ENCODE data around the gene GNL2. TPM values are rescaled to one million over a fixed set of nuclear protein-coding genes. Genes with fewer than 3 reads are reported as not detected.
"Not testable (repeated sequence)": the region's sequence is repeated elsewhere in the genome, so short reads cannot be mapped to it uniquely, and the experiment has no call there.

The GNL2 gene
- polyA plus RNA-seq, 1 experiment = 43.6 TPM

DNA sequence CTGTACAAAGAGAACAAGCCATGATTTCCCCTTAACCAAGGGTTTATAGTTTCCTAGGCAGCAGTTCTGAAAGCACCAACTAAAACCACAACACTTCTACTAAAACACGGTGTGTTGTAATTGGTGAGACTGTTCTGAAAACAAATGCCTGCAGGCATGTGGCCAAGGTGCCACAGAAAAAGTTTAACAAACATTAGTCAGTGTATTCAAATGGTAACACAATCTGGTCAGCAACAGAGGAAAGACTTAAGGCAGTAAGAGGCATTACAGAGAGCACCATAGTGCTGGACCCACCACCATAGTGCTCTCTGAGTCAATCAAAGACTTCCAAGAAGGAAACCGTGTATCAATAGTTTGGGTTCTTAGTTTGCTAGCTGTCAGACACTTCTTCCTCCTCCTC is 58.4 kb downstream of the GNL2 start:
- TF ChIP-seq, protein P1, sequence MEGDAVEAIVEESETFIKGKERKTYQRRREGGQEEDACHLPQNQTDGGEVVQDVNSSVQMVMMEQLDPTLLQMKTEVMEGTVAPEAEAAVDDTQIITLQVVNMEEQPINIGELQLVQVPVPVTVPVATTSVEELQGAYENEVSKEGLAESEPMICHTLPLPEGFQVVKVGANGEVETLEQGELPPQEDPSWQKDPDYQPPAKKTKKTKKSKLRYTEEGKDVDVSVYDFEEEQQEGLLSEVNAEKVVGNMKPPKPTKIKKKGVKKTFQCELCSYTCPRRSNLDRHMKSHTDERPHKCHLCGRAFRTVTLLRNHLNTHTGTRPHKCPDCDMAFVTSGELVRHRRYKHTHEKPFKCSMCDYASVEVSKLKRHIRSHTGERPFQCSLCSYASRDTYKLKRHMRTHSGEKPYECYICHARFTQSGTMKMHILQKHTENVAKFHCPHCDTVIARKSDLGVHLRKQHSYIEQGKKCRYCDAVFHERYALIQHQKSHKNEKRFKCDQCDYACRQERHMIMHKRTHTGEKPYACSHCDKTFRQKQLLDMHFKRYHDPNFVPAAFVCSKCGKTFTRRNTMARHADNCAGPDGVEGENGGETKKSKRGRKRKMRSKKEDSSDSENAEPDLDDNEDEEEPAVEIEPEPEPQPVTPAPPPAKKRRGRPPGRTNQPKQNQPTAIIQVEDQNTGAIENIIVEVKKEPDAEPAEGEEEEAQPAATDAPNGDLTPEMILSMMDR (IDR thresholded peaks at IDR 0.05; ENCODE audit: insufficient read depth, low read depth, low read length) = no peak
- Histone ChIP-seq H3K36me3 (ENCODE audit: control insufficient read depth, insufficient read depth, low read length) (peaks cover 13% of the 10 kb centered on the region), H3K4me3 (ENCODE audit: low read depth, low read length) (no peak overlapping the region), H3K27me3 (ENCODE audit: control insufficient read depth, insufficient read depth, low read length) (no peaks in the 10 kb centered on the region)
- POLR2A ChIA-PET = no interaction called here
- no peak for DNase-seq (ENCODE audit: low read depth)
- CTCF ChIA-PET = interaction anchor here (0.8 kb wide), 1 partner anchor 10 kb away, joined by 3 read pairs; no protein-coding TSS in a partner anchor

DNA sequence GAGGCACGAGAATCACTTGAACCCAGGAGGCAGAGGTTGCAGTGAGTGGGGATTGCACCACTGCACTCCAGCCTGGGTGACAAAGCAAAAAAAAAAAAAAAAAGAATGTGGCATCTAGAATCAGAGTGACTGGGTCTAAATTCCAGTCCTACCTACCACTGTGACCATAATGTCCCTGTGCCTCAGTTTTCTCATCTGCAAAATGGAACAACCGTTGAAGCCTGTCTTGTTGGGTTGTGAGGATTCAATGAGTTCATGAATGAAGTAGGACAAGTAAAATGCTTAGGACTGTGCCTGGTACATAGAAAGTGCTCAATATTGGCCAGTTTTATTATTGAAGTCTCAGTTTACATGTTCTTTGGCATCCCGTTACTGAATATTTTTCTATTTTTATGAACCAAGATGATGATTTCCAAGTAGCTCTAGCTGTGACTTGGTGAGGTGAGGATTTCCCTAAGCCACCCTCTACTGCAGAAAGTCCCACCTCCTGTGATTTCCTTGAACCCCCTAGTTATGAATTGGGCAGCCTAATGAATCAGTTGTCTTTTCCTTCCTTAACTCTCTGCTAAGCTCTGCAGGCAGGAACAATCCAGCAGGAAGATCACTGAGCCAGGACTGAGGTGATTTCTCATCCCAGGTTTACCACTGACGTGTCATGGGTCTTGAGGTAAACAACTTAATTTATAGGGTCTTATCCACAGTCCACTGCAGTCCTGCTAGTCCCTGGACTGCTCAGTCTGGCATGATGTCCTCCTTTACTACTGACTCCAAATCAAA is 62.2 kb downstream of the GNL2 start:
- CTCF ChIA-PET = interaction anchor here (1.4 to 3.8 kb wide), 2 partner anchors 19 to 326 kb away, joined by 3 to 21 read pairs; partner anchors contain the start of gene MEAF6
- POLR2A ChIA-PET = no interaction called here
- Histone ChIP-seq H3K4me3 (ENCODE audit: low read depth, low read length) (no peak overlapping the region), H3K36me3 (ENCODE audit: control insufficient read depth, insufficient read depth, low read length) (no peaks in the 10 kb centered on the region), H3K27me3 (ENCODE audit: control insufficient read depth, insufficient read depth, low read length) (no peaks in the 10 kb centered on the region)
- TF ChIP-seq, protein P1 (IDR thresholded peaks at IDR 0.05; ENCODE audit: insufficient read depth, low read depth, low read length) = no peak
- no peak for DNase-seq (ENCODE audit: low read depth)

DNA sequence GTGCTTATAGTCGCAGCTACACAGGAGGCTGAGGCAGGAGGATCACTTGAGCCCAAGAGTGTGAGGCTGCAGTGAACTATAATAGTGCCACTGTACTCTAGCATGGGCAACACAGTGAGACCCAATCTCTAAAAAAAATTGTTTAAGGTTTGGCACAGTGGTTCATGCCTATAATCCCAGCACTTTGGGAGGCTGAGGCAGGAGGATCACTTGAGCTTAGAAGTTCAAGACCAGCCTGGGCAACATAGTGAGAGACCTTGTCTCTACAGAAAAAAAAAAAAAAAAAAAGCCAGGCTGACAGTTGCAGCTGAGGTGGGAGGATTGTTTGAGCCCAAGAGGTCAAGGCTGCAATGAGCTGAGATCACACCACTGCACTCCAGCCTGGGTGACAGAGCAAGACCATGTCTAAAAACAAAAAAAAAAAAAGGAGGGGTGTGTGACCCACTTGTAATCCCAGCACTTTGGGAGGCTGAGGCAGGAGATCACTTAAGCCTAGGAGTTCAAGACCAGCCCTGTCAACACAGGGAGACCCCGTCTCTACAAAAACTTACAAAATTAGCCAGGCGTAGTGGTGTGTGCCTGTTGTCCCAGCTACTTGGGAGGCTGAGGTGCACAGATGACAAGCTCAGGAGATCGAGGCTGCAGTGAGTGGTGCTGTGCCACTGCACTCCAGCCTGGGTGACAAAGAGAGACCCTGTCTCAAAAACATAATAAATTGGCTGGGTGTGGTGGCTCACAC is 63.1 kb downstream of the GNL2 start:
- CTCF ChIA-PET = interaction anchor here (0.5 to 3.8 kb wide), 3 partner anchors 12 to 327 kb away, joined by 3 to 21 read pairs (median 4); partner anchors contain the start of gene MEAF6
- DNase-seq (ENCODE audit: low read depth); H3K36me3 ChIP-seq (ENCODE audit: control insufficient read depth, insufficient read depth, low read length); POLR2A ChIA-PET; H3K4me3 ChIP-seq (ENCODE audit: low read depth, low read length); H3K27me3 ChIP-seq (ENCODE audit: control insufficient read depth, insufficient read depth, low read length): not testable (repeated sequence)

DNA sequence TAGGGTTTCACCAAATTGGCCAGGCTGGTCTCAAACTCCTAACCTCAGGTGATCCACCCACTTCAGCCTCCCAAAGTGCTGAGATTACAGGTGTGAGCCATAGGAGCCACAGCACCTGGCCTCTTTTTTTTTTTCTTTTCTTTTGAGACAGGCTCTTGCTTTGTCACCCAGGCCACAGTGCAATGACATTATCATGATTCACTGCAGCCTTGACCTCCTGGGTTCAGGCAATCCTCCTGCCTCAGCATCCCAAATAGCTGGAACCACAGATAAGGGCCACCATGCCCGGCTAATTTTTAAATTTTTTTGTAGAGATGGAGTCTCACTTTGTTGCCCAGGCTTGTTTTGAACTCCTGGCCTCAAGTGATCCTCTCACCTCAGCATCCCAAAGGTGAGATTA is 65.8 kb downstream of the GNL2 start:
- DNase-seq (ENCODE audit: low read depth); H3K36me3 ChIP-seq (ENCODE audit: control insufficient read depth, insufficient read depth, low read length); POLR2A ChIA-PET; H3K4me3 ChIP-seq (ENCODE audit: low read depth, low read length); CTCF ChIA-PET; H3K27me3 ChIP-seq (ENCODE audit: control insufficient read depth, insufficient read depth, low read length): not testable (repeated sequence)

DNA sequence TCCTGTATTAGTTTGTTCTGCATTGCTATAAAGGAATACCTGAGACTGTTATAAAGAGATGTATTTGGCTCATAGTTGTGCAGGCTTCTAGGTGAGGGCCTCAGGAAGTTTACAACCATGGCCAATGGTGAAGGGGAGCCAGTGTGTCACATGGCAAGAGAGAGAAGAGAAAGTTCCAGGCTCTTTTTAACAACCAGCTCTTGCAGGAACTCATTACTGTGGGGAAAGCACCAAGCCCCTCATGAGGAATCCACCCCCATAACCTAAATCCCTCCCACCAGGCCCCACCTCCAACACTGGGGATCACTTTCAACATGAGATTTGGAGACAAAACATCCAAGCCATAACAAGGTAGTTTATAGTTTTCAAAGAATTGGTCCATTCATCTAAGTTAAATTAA is 76.1 kb downstream of the GNL2 start:
- CTCF ChIA-PET = no interaction called here
- TF ChIP-seq, protein P1 (IDR thresholded peaks at IDR 0.05; ENCODE audit: insufficient read depth, low read depth, low read length) = no peak
- H3K4me3 ChIP-seq (ENCODE audit: low read depth, low read length) = no peak overlapping the region
- DNase-seq (ENCODE audit: low read depth) = no peak
- no peaks in the 10 kb centered on the region for H3K27me3 ChIP-seq (ENCODE audit: control insufficient read depth, insufficient read depth, low read length)
- no peaks in the 10 kb centered on the region for H3K36me3 ChIP-seq (ENCODE audit: control insufficient read depth, insufficient read depth, low read length)
- POLR2A ChIA-PET = no interaction called here

DNA sequence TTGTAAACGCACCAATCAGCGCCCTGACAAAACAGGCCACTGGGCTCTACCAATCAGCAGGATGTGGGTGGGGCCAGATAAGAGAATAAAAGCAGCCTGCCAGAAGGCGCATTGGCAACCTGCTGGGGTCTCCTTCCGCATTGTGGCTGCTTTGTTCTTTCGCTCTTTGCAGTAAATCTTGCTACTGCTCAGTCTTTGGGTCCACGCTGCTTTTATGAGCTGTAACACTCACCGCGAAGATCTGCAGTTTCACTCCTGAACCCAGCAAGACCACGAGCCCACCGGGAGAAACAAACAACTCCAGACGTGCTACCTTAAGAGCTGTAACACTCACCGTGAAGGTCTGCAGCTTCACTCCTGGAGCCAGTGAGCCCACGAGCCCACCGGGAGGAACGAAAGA is 76.8 kb downstream of the GNL2 start:
- DNase-seq (ENCODE audit: low read depth); H3K36me3 ChIP-seq (ENCODE audit: control insufficient read depth, insufficient read depth, low read length); H3K27me3 ChIP-seq (ENCODE audit: control insufficient read depth, insufficient read depth, low read length); H3K4me3 ChIP-seq (ENCODE audit: low read depth, low read length); POLR2A ChIA-PET: not testable (repeated sequence)
- CTCF ChIA-PET = interaction anchor here (0.7 kb wide), 1 partner anchor 19 kb away, joined by 3 read pairs; no protein-coding TSS in a partner anchor

DNA sequence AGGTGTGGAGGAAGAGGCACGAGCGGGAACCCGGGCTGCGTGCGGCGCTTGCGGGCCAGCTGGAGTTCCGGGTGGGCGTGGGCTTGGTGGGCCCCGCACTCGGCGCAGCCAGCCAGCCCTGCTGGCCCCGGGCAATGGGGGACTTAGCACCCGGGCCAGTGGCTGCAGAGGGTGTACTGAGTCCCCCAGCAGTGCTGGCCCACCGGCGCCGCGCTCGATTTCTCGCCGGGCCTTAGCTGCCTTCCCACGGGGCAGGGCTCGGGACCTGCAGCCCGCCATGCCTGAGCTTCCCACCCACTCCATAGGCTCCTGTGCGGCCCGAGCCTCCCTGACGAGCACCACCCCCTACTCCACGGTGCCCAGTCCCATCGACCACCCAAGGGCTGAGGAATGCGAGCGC is 77.5 kb downstream of the GNL2 start:
- H3K36me3 ChIP-seq (ENCODE audit: control insufficient read depth, insufficient read depth, low read length); CTCF ChIA-PET; POLR2A ChIA-PET; H3K4me3 ChIP-seq (ENCODE audit: low read depth, low read length); H3K27me3 ChIP-seq (ENCODE audit: control insufficient read depth, insufficient read depth, low read length); DNase-seq (ENCODE audit: low read depth): not testable (repeated sequence)
